T-helper 1 cell treated with Interleukin-12 subunit alpha and Interleukin-12 subunit beta and Interleukin-4 antibody, amounts not matched to agents 30 μg/mL and 1 μg/mL, for 36 hours (primary cell): ENCODE results near the gene EDC3.
"Not testable (repeated sequence)": the region's sequence is repeated elsewhere in the genome, so short reads cannot be mapped to it uniquely, and the experiment has no call there.

Experiments
- H3K27ac Mint-ChIP-seq: one replicate; pipeline ENCODE4 v1.8.0; 2021; ENCODE audit warnings: mild to moderate bottlenecking, mixed read lengths
- H3K27me3 Mint-ChIP-seq: one replicate; pipeline ENCODE4 v1.8.0; 2021; ENCODE audit warnings: low read depth, mixed read lengths
- H3K36me3 Mint-ChIP-seq: one replicate; pipeline ENCODE4 v1.8.0; 2021; ENCODE audit warnings: low read depth, mixed read lengths
- H3K4me1 Mint-ChIP-seq: one replicate; pipeline ENCODE4 v1.8.0; 2021; ENCODE audit warnings: low read depth, mixed read lengths
- H3K4me3 Mint-ChIP-seq: one replicate; pipeline ENCODE4 v1.8.0; 2021; ENCODE audit warnings: mild to moderate bottlenecking, moderate library complexity, mixed read lengths
- H3K9me3 Mint-ChIP-seq: one replicate; pipeline ENCODE4 v1.8.0; 2021; ENCODE audit warnings: mixed read lengths

Gene EDC3

GRCh38 chr15:74676801-74677200, 19.0 kb downstream of the EDC3 start:
- H3K36me3 Mint-ChIP-seq: peaks cover 11% of the 10 kb centered on the region
- H3K4me3 Mint-ChIP-seq: no peak overlapping the region
- no peaks in the 10 kb centered on the region for H3K27me3 Mint-ChIP-seq
- H3K9me3 Mint-ChIP-seq: no peaks in the 10 kb centered on the region
- H3K4me1 Mint-ChIP-seq: no peaks in the 10 kb centered on the region
- no peak overlapping the region for H3K27ac Mint-ChIP-seq

DNA sequence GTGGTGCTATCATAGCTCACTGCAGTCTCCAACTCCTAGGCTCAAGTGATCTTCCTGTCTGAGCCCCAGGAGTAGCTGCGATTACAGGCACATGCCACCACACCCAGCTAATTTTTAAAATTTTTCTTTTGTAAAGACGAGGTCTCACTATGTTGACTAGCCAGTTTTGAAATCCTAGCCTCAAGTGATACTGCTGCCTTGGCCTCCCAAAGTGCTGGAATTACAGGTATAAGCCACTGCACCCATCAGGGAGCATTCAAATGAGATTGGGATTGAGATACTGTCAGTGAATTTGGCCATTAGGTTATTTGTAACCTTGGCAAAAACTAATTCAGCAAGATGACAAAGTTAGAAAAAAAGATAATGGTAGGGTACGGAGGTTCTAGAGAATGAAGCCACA, 21.7 kb downstream of the EDC3 start:
- H3K9me3 Mint-ChIP-seq: no peaks in the 10 kb centered on the region
- no peak overlapping the region for H3K4me3 Mint-ChIP-seq
- peaks cover 17% of the 10 kb centered on the region for H3K36me3 Mint-ChIP-seq
- no peaks in the 10 kb centered on the region for H3K27me3 Mint-ChIP-seq
- H3K4me1 Mint-ChIP-seq: no peaks in the 10 kb centered on the region
- H3K27ac Mint-ChIP-seq: no peak overlapping the region

DNA sequence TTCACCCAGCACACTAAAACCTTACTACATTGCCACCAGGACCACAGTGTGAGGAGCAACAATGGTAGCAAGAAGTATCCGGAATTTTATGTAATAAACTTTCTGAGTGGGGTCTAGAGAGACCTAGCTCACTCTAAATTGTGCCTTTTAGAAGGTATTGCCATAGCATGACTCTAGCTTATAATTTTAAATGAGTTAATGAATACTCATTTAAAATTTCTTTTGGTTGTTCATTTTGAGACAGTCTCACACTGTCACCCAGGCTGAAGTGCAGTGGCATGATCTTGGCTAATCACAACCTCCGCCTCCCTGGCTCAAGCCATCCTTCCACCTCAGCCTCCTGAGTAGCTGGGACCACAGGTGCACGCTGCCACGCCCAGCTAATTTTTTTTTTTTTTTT, 26.2 kb downstream of the EDC3 start:
- peaks cover 22% of the 10 kb centered on the region for H3K36me3 Mint-ChIP-seq
- no peak overlapping the region for H3K4me3 Mint-ChIP-seq

DNA sequence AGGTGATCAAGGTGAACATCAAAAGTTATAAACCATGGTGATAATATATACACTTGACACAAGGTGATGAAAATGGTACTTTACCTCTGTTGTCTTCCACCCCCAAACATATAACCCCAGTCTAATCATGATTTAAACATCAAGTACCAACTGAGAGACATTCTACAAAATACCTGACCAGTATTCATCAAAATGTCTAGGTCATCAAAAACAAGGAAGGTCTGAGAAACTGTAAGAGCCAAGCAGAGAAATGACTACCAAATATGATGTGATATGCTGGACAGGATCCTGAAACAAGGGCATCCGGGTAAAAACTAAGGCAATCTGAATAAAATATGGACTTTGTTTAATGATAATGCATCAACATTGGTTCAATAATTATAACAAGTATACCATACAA, 27.8 kb downstream of the EDC3 start:
- peaks cover 15% of the 10 kb centered on the region for H3K36me3 Mint-ChIP-seq

More for the DNA sequence above, 26.2 kb downstream of the EDC3 start:
- no peaks in the 10 kb centered on the region for H3K4me1 Mint-ChIP-seq
- H3K27me3 Mint-ChIP-seq: no peaks in the 10 kb centered on the region
- H3K27ac Mint-ChIP-seq: no peak overlapping the region
- H3K9me3 Mint-ChIP-seq: no peaks in the 10 kb centered on the region

GRCh38 chr15:74664670-74665069, 31.2 kb downstream of the EDC3 start:
- Mint-ChIP-seq H3K27ac (no peak overlapping the region), H3K4me3 (no peak overlapping the region), H3K9me3 (no peaks in the 10 kb centered on the region), H3K4me1 (peaks cover 4% of the 10 kb centered on the region), H3K27me3 (no peaks in the 10 kb centered on the region), H3K36me3 (peaks cover 5% of the 10 kb centered on the region)

More for the DNA sequence above, 27.8 kb downstream of the EDC3 start:
- no peak overlapping the region for H3K4me3 Mint-ChIP-seq
- no peaks in the 10 kb centered on the region for H3K9me3 Mint-ChIP-seq
- H3K27me3 Mint-ChIP-seq: no peaks in the 10 kb centered on the region
- peaks cover 4% of the 10 kb centered on the region for H3K4me1 Mint-ChIP-seq
- H3K27ac Mint-ChIP-seq: no peak overlapping the region

- Mint-ChIP-seq H3K27me3 (no peaks in the 10 kb centered on the region), H3K4me1 (peaks cover 4% of the 10 kb centered on the region), H3K9me3 (no peaks in the 10 kb centered on the region), H3K4me3 (no peak overlapping the region), H3K36me3 (peaks cover 5% of the 10 kb centered on the region), H3K27ac (no peak overlapping the region)
These were observed 31.7 kb downstream of the EDC3 start for GRCh38 chr15:74664028-74664616.

DNA sequence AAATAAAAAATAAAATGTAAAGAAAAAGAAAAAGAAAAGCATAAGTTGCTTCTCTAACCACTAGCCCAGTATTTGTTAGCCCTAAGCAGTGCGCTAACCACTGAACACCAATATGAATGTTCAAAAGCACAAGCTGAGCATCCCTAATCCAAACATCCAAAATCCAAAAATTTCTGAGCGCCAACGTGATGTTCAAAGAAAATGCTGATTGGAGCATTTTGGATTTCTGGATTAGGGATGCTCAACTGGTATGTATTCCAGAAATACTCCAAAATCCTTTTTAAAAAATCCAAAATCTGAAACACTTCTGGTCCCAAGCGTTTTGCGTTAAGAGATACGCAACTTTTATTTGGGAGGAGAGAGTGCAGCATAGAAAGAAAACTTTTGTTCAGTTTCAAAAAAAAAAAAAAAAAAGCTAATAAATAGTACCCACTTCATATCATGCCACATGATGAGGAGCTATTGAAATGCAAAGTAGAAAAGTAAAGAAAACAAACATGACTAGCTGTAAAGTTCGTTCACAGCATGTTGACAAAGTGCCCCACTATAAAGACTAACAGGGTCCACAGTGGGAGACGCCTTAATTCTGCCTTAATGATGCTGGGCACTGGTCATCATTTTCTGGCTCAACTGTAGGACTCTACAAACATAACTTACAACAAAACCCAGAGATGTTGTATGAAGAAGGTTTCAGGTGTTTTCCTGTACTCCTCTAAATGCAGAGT, 32.4 kb downstream of the EDC3 start:
- Mint-ChIP-seq H3K4me3 (no peak overlapping the region), H3K36me3 (peaks cover 6% of the 10 kb centered on the region), H3K27me3 (no peaks in the 10 kb centered on the region), H3K9me3 (no peaks in the 10 kb centered on the region), H3K27ac (no peak overlapping the region), H3K4me1 (peaks cover 4% of the 10 kb centered on the region)

DNA sequence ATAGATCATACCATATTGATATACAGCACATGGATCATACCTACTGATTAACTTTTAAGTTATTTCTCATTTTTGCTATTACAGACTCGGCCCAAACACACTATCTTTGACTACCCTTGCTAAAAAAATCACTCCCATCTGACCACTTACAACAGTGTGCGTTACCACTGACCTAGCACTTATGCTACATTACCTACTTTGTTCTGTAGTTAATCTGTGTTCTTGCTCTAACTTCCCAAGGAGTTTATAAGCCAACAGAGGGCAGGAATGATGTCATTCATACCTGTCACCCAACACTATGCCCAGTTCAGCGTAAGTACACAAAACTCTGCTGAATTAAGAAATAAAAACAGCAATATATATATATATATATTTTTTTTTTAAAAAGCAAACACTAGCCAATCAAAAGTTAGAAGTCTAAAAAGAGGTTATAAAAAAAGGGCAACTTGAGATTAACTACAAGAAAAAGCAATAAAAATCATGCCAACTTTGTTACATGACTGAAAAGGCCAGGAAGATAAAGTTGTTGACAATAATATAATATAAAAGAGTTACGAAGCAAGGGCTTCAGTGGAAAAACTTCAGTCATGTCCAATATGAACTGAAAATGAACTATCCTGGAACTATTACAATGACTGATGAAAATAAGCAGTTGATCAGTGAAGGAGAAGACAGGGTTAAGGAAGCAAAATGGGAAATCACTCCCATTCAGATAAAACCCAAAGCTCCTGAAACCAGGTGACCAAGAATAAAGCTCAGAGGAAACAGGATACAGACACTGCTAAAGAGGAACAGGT, 33.6 kb downstream of the EDC3 start:
- Mint-ChIP-seq H3K4me1 (peaks cover 6% of the 10 kb centered on the region), H3K36me3 (peaks cover 3% of the 10 kb centered on the region), H3K27ac (no peak overlapping the region), H3K27me3 (no peaks in the 10 kb centered on the region), H3K4me3 (no peak overlapping the region), H3K9me3 (no peaks in the 10 kb centered on the region)

- not testable (repeated sequence) for H3K9me3 Mint-ChIP-seq, H3K4me1 Mint-ChIP-seq, H3K4me3 Mint-ChIP-seq, H3K27ac Mint-ChIP-seq, H3K36me3 Mint-ChIP-seq, H3K27me3 Mint-ChIP-seq
These were observed 34.5 kb downstream of the EDC3 start for GRCh38 chr15:74661280-74661679.

DNA sequence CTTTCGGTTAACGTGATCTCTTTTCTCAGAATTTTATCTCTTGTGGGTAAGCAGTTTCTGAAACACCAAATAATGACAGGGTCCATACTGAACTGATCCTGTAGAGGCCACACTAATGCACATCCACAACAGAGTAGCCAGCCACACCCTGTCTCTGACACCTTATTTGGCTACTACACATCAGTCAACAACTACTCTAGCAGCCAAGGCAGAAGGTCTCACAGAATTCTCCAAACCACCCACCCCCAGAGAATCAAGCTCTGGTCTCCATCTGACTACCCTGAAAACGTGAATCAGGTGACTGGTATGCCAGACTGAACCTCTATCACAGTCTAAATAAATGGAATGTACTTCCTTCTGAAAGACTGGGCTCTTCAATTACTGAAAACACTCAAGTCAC, 38.0 kb downstream of the EDC3 start:
- Mint-ChIP-seq H3K9me3 (no peaks in the 10 kb centered on the region), H3K27ac (no peak overlapping the region), H3K27me3 (no peaks in the 10 kb centered on the region), H3K4me3 (no peak overlapping the region), H3K4me1 (peaks cover 13% of the 10 kb centered on the region), H3K36me3 (peaks cover 8% of the 10 kb centered on the region)

DNA sequence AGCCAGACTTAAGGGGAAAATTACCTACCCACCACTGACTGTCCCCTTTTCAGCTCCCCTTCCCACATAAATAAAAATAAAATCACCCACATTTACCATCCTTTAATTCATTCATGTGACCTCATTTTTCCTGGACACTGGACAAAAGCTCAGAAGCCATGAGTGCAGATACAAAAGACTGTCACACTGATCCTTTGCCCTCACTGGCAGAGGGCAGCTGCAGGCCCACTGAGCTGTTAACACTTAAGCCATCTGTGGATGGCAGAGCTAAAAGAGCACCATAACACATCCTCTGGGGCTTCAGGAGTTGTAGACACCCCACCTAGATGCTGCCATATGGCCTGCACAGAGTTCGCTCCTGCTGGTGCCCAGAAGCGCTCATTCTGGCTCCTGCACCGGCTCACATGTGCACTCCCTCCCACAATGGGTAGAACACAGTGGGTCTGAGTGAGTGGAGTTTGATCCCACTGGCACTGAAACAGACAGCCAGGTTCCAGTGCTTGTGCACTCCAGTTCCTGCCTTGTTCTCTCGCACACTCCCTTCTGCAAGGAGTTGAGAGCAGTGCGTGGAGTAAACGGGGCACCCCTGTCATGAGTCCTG, 38.8 kb downstream of the EDC3 start:
- Mint-ChIP-seq H3K4me1 (peaks cover 13% of the 10 kb centered on the region), H3K27ac (no peak overlapping the region), H3K4me3 (no peak overlapping the region), H3K36me3 (peaks cover 8% of the 10 kb centered on the region), H3K9me3 (no peaks in the 10 kb centered on the region), H3K27me3 (no peaks in the 10 kb centered on the region)

DNA sequence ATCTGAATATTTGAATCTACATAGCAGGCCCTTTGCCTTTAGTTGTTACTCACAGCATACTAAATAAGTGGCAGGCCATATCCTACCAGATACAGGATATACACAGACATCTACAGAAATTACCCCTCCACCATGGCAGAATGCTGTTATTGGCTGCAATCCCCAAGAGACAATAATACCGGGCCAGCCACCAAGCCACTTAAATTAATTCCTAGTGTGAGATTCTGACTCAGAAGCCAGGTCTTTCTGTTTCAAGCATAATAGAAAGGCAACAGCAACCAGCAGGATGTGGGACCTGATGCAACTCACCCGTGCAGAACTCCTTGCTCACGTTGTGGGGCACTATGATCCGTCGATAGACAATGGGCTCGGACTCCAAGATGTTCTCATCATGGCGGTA, 40.4 kb downstream of the EDC3 start:
- Mint-ChIP-seq H3K27me3 (no peaks in the 10 kb centered on the region), H3K27ac (peak overlapping the region; percentile 9), H3K36me3 (peaks cover 8% of the 10 kb centered on the region), H3K9me3 (no peaks in the 10 kb centered on the region), H3K4me1 (peaks cover 13% of the 10 kb centered on the region), H3K4me3 (no peak overlapping the region)

- Mint-ChIP-seq H3K4me3 (no peak overlapping the region), H3K27ac (no peak overlapping the region), H3K9me3 (no peaks in the 10 kb centered on the region), H3K27me3 (no peaks in the 10 kb centered on the region), H3K4me1 (peaks cover 13% of the 10 kb centered on the region), H3K36me3 (peaks cover 8% of the 10 kb centered on the region)
These were observed 42.3 kb downstream of the EDC3 start for GRCh38 chr15:74653426-74654102.

GRCh38 chr15:74651242-74651741, 44.5 kb downstream of the EDC3 start:
- H3K4me1 Mint-ChIP-seq: peaks cover 10% of the 10 kb centered on the region
- no peak overlapping the region for H3K4me3 Mint-ChIP-seq
- H3K27ac Mint-ChIP-seq: no peak overlapping the region
- no peaks in the 10 kb centered on the region for H3K9me3 Mint-ChIP-seq
- no peaks in the 10 kb centered on the region for H3K27me3 Mint-ChIP-seq
- peaks cover 10% of the 10 kb centered on the region for H3K36me3 Mint-ChIP-seq
